ENCODE results near the gene ERBB3.
A peak's percentile ranks its signal among the peaks of the same experiment; 100 is the strongest.
"Not testable (repeated sequence)": the region's sequence is repeated elsewhere in the genome, so short reads cannot be mapped to it uniquely, and the experiment has no call there.

ERBB3 gene

GRCh38 chr12:56114084-56114483, 34.1 kb downstream of the ERBB3 start:
- TF ChIP-seq, protein P1, sequence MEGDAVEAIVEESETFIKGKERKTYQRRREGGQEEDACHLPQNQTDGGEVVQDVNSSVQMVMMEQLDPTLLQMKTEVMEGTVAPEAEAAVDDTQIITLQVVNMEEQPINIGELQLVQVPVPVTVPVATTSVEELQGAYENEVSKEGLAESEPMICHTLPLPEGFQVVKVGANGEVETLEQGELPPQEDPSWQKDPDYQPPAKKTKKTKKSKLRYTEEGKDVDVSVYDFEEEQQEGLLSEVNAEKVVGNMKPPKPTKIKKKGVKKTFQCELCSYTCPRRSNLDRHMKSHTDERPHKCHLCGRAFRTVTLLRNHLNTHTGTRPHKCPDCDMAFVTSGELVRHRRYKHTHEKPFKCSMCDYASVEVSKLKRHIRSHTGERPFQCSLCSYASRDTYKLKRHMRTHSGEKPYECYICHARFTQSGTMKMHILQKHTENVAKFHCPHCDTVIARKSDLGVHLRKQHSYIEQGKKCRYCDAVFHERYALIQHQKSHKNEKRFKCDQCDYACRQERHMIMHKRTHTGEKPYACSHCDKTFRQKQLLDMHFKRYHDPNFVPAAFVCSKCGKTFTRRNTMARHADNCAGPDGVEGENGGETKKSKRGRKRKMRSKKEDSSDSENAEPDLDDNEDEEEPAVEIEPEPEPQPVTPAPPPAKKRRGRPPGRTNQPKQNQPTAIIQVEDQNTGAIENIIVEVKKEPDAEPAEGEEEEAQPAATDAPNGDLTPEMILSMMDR (IDR thresholded peaks at IDR 0.05; ENCODE audit: insufficient read depth, low read length, missing control alignments), result no peak
- POLR2A ChIA-PET, result interaction anchor here (4.7 kb wide), 1 partner anchor 9 kb away, joined by 49 read pairs; the partner anchor contains the start of gene PA2G4
- no peak overlapping the region for H3K4me3 ChIP-seq (ENCODE audit: low read depth, low read length)
- CTCF ChIA-PET, result no interaction called here
- no peak for DNase-seq (ENCODE audit: low read depth, low spot score)

DNA sequence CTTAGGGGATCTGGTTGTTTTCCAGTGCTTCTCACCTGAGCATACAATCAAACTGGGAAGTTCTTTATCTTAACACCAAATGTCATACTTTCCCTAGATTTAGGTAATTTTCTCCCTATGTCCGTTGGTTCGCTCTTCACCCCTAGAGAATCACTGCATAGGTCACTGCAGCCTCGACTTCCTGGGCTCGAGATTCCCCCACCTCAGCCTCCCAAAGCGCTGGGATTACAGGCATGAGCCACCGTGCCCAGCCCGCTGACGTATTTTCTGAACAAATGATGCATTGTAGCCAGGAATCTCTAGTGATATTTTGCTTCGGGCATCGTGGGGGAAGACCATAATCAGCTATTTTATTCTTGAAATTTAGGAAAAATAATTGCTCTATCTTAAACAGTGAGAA, 35.4 kb downstream of the ERBB3 start:
- TF ChIP-seq, protein P1 (IDR thresholded peaks at IDR 0.05; ENCODE audit: insufficient read depth, low read length, missing control alignments), result no peak
- ChIA-PET POLR2A (interaction anchor here (0.6 to 4.7 kb wide), 3 partner anchors 11 to 68 kb away, joined by 4 to 49 read pairs (median 5); partner anchors contain the start of gene PA2G4), CTCF (interaction anchor here (0.8 to 6.2 kb wide), 6 partner anchors 11 to 139 kb away, joined by 3 to 51 read pairs (median 3); partner anchors contain the start of gene PA2G4)
- no peak overlapping the region for H3K4me3 ChIP-seq (ENCODE audit: low read depth, low read length)
- no peak for DNase-seq (ENCODE audit: low read depth, low spot score)

DNA sequence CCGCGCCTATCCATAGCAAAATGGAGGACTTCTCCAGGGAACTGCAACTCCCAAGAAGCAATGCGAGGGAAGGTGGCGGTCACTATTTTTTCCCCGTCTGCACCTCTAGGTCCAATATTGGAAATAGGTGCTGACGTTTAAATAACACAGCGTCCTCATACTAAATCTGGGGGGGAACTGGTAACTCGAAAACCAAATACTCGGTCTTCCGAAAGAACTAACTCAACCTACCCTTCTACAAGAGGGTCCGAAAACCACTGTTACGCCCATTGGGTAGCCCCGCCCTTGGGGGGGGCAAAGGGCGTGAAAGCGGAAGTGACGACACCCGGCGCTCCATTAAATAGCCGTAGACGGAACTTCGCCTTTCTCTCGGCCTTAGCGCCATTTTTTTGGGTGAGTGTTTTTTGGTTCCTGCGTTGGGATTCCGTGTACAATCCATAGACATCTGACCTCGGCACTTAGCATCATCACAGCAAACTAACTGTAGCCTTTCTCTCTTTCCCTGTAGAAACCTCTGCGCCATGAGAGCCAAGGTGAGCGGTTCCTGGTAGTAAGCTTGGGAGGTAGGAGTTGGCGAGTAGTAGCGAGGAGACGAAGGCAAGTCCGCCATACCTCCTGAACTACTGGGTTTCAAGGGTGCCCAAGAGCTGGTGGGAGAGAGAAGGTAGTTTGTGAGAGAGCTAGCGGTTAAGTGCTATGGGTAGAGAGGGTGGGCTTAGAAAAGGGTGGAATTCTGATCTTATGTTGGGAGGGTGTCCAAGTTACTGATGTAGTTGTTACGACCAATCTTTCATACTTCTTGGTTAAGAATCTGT, 36.5 kb downstream of the ERBB3 start, which contains the start of gene RPL41:
Gene RPL41, plus strand, starts transcription at position 367 of the 815 bp plus-strand sequence.
- TF ChIP-seq, protein P1 (IDR thresholded peaks at IDR 0.05; ENCODE audit: insufficient read depth, low read length, missing control alignments), result no peak
- peak within 1 kb of the TSS; percentile 94 for H3K4me3 ChIP-seq (ENCODE audit: low read depth, low read length)
- peak; percentile 50 for DNase-seq (ENCODE audit: low read depth, low spot score)
- CTCF ChIA-PET, result interaction anchor here (0.6 to 12.9 kb wide), 8 partner anchors 9 to 78 kb away, joined by 3 to 311 read pairs (median 18); partner anchors contain the start of genes ESYT1, MYL6B and SMARCC2
- POLR2A ChIA-PET, result interaction anchor here (0.7 to 4.7 kb wide), 7 partner anchors 12 to 73 kb away, joined by 3 to 49 read pairs (median 10); partner anchors contain the start of genes ESYT1, MYL6, PA2G4 and SMARCC2

DNA sequence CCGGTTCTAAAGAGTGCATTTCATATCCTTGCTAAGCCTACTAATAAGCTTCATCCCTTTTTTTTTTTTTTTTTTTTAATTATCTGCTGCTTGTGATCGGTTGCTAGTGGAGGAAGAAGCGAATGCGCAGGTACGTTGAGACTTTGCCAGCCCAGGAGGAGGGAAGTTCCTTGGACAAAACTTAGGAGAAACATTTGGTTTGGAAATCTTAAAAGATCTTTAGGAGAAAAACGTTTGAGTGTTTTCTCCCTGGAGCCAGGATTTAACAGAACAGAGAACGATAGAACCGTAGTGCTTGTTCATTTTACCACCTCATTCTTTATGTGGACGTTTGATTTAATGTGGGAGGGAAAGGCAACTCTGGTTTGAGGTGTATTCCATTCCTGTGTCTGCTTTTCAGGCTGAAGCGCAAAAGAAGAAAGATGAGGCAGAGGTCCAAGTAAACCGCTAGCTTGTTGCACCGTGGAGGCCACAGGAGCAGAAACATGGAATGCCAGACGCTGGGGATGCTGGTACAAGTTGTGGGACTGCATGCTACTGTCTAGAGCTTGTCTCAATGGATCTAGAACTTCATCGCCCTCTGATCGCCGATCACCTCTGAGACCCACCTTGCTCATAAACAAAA, 37.2 kb downstream of the ERBB3 start:
- H3K4me3 ChIP-seq (ENCODE audit: low read depth, low read length), result peak overlapping the region; percentile 94
- ChIA-PET CTCF (interaction anchor here (0.6 to 12.9 kb wide), 9 partner anchors 9 to 105 kb away, joined by 3 to 311 read pairs (median 35); partner anchors contain the start of genes ESYT1, MYL6, MYL6B and PA2G4), POLR2A (interaction anchor here (0.7 to 4.7 kb wide), 7 partner anchors 11 to 72 kb away, joined by 3 to 49 read pairs (median 10); partner anchors contain the start of genes ESYT1, MYL6, PA2G4 and SMARCC2)
- not testable (repeated sequence) for DNase-seq (ENCODE audit: low read depth, low spot score)

DNA sequence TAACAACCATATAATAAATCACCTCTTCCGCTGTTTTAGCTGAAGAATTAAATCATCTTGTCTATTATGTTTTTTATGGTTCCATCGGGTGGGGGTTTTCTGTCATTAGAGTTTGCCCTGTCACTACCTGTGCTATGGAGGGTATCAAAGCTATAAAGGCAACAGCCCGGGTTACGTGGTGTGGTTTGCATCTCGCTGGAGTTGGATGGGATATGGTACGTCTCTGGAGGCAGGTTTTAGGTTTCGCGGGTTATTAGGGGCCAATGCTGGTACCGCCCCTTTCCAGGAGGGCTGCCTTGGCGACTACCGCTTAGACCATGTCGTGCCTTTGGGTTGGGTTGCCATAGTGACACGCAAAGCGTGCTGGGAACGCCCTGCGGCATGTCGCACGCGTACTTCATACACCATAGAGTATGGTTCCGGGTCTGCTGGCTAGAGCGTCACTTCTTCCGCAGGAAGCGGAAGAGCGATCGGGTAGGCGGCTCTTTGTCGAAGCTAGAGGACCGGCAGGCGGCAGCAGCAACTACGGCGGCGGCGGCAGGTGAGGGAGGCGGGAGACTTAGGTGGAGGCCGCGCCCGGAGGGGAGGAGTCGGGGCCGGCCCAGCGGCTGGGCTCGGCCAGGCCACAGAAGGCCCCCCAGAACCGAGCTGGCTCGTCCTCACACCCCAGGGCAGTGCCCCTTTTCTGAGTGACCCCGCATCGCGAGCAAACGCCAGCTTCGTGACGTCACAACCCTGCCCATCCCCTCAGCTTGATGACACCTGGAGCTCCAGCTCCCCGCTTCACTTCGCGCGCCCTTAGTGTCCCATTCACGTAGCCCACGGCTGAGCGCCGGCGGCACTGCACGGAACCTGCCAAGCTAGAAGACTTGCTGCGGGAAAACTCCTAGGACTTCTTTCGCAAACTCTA, 38.1 kb downstream of the ERBB3 start, which contains the start of gene ZC3H10:
Gene ZC3H10, plus strand, starts transcription at position 489 of the 910 bp plus-strand sequence. CDS start 2,297 bp downstream, outside the sequence.
- POLR2A ChIA-PET, result interaction anchor here (0.5 to 4.7 kb wide), 21 partner anchors 9 to 397 kb away, joined by 3 to 49 read pairs (median 4); partner anchors contain the start of genes ANKRD52, ESYT1, MYL6 and PA2G4
- TF ChIP-seq, protein P1 (IDR thresholded peaks at IDR 0.05; ENCODE audit: insufficient read depth, low read length, missing control alignments), result peak; percentile 80

More for the DNA sequence above, 38.1 kb downstream of the ERBB3 start, which contains the start of gene ZC3H10:
- peak within 1 kb of the TSS; percentile 94 for H3K4me3 ChIP-seq (ENCODE audit: low read depth, low read length)
- CTCF ChIA-PET, result interaction anchor here (0.8 to 12.9 kb wide), 31 partner anchors 9 to 378 kb away, joined by 3 to 311 read pairs (median 4); partner anchors contain the start of genes ESYT1, MYL6, PA2G4 and RNF41
- peak; percentile 95 for DNase-seq (ENCODE audit: low read depth, low spot score)
